C4-2B (cell line): Measurements from ENCODE around the gene TNS3.

Experiments
- H3K27ac ChIP-seq: fragments of 450-650 bp; 2 replicates; pipeline ENCODE4 v1.5.1; 2017
- ZFX ChIP-seq: fragments of 450-650 bp; IDR thresholded peaks from 2 replicates; pipeline ENCODE4 v1.6.1; 2017
- TF ChIP-seq, protein P1 (sequence below): fragments of 450-650 bp; conservative IDR thresholded peaks from 2 replicates; pipeline ENCODE4 v1.5.1; 2017; ENCODE audit warnings: mild to moderate bottlenecking

The TNS3 gene

DNA sequence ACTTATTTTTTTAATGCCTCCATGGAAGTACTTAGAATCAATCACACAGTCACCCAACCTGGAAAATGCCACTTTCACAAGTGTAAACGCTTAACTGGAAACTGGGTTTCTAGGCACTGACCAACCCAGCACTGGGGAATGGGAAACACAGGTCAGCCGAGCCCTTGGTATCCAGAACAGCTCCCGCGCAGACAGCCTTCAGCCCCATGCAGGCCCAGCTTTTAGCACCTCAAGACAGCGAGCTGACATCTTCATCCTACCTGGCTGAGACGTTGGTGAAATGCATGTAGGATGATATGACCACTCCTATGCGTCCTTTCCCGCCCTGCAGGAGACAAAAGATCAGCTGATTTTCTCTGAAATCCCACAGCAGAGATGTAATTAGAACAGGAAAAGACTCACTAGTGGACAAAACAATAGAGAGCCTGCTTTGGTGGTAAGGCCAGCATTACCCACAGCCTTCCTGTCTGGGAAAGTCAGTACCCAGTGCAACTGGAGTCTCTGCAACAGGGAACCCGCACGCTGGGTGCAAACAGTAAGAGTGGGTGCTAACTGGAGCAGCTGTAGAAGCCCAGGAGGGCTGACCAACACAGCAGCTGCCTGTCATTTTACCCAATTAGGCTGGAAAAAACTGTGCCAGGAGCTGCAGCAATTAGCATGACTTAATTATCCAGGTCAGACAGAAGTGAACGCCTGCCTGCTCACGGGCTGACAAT, 153.7 kb downstream of the TNS3 start:
- H3K27ac ChIP-seq: no peak overlapping the region
- TF ChIP-seq, protein P1, sequence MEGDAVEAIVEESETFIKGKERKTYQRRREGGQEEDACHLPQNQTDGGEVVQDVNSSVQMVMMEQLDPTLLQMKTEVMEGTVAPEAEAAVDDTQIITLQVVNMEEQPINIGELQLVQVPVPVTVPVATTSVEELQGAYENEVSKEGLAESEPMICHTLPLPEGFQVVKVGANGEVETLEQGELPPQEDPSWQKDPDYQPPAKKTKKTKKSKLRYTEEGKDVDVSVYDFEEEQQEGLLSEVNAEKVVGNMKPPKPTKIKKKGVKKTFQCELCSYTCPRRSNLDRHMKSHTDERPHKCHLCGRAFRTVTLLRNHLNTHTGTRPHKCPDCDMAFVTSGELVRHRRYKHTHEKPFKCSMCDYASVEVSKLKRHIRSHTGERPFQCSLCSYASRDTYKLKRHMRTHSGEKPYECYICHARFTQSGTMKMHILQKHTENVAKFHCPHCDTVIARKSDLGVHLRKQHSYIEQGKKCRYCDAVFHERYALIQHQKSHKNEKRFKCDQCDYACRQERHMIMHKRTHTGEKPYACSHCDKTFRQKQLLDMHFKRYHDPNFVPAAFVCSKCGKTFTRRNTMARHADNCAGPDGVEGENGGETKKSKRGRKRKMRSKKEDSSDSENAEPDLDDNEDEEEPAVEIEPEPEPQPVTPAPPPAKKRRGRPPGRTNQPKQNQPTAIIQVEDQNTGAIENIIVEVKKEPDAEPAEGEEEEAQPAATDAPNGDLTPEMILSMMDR: no peak
- TF ChIP-seq ZFX: no peak

DNA sequence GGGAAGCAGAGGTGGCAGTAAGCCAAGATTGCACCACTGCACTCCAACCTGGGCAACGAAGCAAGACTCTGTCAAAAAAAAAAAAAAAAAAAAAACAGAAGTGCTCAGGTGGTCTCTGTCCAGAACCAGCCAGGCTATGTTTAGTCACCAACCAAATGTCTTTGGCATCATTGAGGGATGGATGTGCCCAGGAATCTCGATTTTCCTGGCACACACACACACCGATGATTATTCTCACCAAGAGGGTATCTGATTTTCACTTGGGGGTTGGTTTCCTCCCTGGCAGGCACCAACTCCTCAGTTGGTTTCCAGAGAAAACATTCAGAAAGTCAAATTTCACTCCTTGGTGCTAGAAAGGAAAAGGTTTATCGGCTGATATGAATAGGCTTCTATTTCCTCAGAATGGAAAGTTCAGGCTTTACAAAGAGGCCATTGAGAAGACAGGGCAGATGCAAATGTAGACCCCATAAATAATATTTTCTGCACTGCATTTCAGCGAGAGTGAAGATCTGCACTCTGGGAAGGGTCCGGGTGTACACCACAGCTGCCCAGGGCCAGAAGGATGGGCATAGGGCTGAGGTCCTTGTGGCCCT, 154.8 kb downstream of the TNS3 start:
- H3K27ac ChIP-seq: no peak overlapping the region
- TF ChIP-seq ZFX: no peak
- TF ChIP-seq, protein P1: no peak

- no peak overlapping the region for H3K27ac ChIP-seq
- no peak for TF ChIP-seq ZFX
- TF ChIP-seq, protein P1: no peak
Measured at GRCh38 chr7:47424523-47424922, 157.4 kb downstream of the TNS3 start.

DNA sequence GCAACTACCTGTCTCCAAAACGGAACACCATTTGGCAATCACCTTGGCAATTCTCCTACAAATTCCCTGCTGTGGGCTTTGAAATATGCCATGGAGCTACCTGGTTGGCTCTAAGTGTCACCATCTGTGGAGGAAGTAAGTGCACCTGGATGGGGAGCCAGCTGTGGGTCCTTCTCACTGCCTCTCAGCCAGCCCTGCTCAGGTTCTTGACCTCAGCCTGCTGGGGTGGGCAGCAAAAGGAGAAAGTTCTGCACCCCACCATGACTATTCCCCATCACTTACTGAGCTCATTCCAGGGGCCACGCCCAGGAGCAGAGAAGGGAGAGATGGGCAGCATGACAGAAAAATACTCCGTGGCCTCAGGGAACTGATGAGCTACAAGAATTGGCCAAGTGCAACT, 158.7 kb downstream of the TNS3 start:
- TF ChIP-seq ZFX: no peak
- TF ChIP-seq, protein P1: no peak
- H3K27ac ChIP-seq: no peak overlapping the region

GRCh38 chr7:47422611-47423010, 159.3 kb downstream of the TNS3 start:
- no peak overlapping the region for H3K27ac ChIP-seq
- TF ChIP-seq ZFX: no peak
- TF ChIP-seq, protein P1: no peak

- no peak overlapping the region for H3K27ac ChIP-seq
- TF ChIP-seq, protein P1: no peak
- no peak for TF ChIP-seq ZFX
Measured at GRCh38 chr7:47421456-47421855, 160.5 kb downstream of the TNS3 start.

GRCh38 chr7:47420122-47420780, 161.7 kb downstream of the TNS3 start:
- no peak overlapping the region for H3K27ac ChIP-seq
- TF ChIP-seq ZFX: no peak
